Stimulated activated CD8-positive, alpha-beta memory T cell treated with anti-CD3 and anti-CD28 coated beads, Interleukin-7, amount 100 ng/mL, for 4 hours (primary cell): ENCODE results near the gene GKN1.

Source experiments
- DNase-seq, 2 donors: peaks; one replicate each; pipeline ENCODE4 v3.0.0-alpha.2; 2020; ENCODE audit warnings: low read depth in 2 of 2

Gene GKN1

DNA sequence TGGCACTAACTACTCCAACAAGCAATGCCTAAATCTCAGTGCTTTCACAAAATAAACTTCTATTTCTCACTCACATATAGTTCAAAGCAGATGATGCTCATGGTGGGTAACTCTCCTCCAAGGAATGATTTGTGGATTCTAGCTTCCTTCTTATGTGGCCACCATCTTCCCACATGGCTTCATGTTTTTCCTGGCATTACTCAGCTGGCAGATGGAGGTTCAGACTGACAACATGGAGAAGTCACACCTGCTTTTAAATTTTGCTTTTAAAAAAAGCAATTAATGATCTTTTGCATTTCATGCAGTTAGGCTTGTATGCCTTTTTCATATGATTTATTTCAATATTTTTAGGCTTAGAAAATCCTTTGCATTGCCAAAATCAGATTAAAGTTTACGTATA is 15.4 kb upstream of the GKN1 start:
- no peak for DNase-seq

DNA sequence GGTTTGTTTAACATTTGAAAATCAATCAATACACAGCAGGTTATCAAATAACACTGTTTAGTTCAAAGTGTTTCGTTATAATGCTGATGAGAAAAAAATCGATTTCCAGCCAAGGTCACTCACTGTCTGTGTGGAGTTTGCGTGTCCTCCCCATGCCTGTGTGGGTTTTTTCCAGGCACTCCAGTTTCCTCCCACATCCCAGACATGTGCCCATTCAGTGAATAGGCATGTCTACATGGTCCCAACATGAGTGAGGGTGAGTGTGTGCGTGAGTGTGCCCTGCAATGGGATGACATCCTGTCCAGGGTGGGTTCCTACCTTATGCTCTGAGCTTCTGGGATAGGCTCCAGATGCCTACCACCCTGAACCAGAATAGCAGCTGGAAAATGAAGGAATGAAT is 13.1 kb upstream of the GKN1 start:
- no peak for DNase-seq

DNA sequence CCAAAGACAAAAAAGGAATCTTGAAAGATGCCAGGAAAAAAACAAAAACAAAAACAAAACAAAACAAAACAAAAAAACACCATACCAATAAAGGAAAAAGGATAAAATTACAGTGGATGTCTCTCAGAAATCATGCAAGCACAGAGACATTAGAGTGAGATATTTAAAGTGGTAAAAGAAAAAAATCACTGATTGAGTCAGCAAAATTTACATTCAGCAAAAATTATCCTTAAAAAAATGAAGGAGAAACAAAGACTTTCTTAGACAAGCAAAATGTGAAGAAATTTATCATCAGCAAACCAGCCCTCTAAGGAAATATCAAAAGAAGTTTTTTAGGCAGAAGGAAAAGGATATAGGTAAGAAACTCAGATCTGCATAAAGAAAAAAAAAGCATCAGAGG is 10.2 kb upstream of the GKN1 start:
- DNase-seq, result no peak

DNA sequence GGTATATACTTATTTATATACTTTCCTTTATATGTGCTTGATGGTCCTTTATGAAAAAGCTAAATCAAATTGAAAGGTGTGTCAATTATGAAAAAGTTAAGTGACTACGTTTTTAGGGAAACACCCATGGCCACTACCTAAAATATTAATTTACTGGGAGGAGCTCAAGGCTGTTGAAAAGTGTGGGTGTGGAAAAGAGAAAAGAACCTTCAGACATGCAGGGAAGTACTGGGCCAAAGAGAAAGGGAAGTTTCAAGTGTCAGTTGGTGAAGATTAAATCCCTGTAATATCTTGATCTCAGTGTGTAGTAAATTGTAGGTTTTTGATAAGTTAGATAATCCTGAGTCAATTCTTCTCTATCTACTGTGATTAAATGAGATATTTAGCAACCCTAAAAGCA is 6.2 kb upstream of the GKN1 start:
- DNase-seq, result no peak

DNA sequence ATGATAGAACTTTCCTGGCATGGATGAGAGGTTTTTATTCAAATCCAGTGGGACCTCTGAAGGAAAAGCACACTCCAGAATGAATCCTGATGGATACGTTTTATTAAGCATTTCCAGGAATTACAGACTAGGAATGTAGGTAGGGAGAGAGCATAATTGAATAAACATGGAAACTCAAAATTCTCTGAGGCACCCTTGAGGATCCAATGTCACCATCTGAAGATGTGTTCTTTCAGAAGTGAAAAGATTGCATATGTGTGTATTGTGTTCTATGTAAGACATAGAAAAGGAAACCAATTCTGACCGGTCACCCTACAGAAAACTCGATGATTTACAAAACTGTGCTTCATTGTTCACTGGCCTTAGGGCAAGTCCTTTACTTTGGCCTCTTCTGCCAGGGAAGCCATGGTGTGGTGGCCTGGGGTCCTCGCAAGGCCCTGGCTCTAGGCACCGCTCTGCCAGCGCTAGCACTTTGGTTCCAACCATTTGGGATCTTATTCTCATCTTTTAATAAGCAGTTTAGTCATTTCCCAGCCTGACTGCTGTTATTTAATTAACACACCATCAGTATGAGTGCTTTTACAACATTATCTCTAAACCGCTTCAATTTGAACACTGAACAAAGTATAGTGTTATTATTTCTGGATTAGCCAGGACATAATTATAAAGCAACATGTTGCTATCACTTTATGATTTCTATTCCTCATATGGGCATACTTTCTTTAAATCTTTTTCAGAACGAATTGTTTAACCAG is 4.5 kb upstream of the GKN1 start:
- no peak for DNase-seq

- no peak for DNase-seq
These were observed 3.7 kb upstream of the GKN1 start for GRCh38 chr2:68970566-68971265.

- no peak for DNase-seq
These were observed 2.7 kb upstream of the GKN1 start for GRCh38 chr2:68971591-68972231.

DNA sequence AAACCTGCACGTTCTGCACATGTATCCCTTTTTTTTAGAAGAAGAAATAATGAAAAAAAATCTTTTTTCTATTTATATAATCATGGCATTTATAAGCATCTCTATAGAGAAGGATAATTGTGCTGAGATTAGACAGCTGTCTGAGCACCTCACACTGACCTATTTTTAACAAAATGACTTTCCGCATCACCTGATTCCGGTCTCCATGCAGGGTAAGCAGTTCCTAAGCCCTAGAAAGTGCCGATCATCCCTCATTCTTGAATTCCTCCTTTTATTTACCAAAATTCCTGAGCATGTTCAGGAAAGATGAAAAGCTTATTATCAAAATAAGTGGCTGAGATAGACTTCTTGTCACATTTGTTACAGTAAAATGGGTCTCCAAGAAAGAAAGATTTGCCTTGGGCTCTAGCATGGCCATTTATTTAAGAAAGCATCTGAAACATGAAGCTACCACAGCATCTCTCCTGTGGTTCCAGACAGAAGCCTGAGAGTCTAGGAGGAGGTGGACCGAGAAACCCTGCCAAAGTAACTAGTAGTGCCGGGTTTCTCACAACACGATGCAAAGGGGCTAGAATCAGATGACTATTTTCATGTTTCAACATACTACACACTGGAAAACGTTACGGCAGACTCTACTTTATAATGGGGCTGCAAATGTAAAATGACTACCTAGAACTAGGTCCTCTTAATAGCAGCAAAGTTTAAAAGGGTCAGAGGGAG is 670 bp downstream of the GKN1 start:
- no peak for DNase-seq

- DNase-seq, result no peak
These were observed 1.4 kb downstream of the GKN1 start for GRCh38 chr2:68975844-68976243.

GRCh38 chr2:68977453-68977852 is 3.0 kb downstream of the GKN1 start:
- no peak for DNase-seq

- no peak for DNase-seq
These were observed 3.7 kb downstream of the GKN1 start for GRCh38 chr2:68978098-68978497.

DNA sequence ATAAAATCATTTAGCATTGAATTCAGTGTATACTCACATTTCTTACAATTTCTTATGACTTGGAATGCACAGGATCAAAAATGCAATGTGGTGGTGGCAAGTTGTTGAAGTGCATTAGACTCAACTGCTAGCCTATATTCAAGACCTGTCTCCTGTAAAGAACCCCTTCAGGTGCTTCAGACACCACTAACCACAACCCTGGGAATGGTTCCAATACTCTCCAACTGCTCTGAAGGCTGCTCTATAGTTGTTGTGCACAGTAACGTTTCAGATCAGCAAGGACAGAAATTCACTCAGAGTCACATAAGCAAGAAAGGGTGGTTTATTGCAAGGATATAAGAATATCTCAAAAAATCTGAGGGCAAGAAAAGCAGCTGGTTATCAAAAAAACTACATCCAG is 6.5 kb downstream of the GKN1 start:
- no peak for DNase-seq

- no peak for DNase-seq
These were observed 12.6 kb downstream of the GKN1 start for GRCh38 chr2:68987021-68987503.

GRCh38 chr2:68989035-68989434 is 14.6 kb downstream of the GKN1 start:
- no peak for DNase-seq

GRCh38 chr2:68992341-68992740 is 17.9 kb downstream of the GKN1 start:
- no peak for DNase-seq

- no peak for DNase-seq
These were observed 18.5 kb downstream of the GKN1 start for GRCh38 chr2:68992933-68993332.

DNA sequence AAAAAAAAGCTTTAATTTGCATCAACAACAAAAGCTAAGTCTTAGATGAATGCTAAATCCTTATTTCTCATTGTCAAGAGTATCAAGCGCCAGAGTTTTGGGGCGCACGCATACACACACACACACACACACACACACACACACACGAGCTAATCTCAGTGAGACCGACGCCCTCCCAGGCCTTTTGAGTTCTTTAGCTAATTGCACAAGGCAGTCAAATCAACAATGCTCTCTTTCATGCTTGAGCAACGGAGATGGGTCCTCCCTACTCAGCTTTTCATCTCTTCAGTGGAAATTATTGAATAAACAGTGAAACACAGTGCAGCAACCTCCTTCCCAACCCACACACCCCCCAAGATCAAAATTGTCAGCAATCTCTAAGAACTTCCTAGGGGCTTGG is 19.2 kb downstream of the GKN1 start:
- DNase-seq, result no peak

DNA sequence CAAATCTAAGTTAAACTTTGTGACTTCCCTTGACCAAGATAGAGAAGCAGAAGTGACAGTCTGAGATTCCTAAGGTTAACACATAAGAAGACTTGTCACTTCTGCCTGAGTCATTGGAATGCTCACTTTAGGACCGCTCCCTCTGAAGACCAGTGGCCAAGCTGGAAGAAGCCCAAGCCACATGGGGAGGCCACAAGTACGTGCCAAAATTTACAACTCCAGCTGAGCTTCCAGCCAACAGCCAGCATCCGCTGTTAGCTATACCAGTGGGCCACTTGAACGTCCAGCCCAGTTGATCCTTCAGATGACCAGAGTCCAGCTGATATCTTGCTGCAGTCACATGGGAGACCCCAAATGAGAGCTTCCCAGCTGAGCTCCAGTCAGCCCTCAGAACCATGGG is 20.4 kb downstream of the GKN1 start:
- no peak for DNase-seq

DNA sequence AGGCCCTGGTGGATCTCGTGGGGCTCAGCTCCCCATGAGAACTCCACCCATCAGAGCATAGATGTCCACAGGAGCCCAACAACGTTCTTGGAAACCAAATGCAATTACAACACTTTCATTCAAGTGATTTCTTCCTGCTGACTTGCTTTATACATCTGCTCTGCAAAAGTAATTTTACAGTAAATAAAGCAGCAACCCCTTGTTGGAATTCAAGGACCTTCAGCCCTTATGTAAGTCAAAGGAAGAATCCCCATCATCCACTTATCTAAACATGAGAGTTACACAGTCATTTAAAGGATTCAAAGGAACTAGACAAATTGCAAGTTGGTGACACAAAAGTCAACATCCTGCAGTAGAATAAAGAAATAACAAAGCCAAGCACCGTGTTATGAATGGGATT is 21.5 kb downstream of the GKN1 start:
- no peak for DNase-seq

DNA sequence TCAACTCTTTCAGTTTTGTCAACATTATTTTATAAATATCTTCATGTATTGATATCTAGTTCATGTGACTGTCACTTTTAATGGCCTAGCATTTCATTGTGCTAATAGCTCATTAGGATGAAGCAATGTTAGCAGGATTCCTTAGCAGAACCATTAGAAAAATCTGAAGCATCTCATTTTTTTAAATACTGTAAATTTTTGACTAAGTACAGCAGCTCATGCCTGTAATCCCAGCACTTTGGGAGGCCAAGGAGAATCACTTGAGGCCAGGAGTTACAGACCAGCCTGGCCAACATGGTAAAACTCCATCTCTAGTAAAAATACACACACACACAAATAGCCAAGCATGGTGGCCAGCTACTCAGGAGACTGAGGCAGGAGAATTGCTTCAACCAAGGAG is 23.0 kb downstream of the GKN1 start:
- no peak for DNase-seq

- no peak for DNase-seq
These were observed 27.4 kb downstream of the GKN1 start for GRCh38 chr2:69001879-69002278.

- DNase-seq, result no peak
These were observed 29.3 kb downstream of the GKN1 start for GRCh38 chr2:69003731-69004130.
